Activated T-cell treated with anti-CD3 and anti-CD28 coated beads, Interleukin-2, amount 50 U/mL, for 4 hours (primary cell): Measurements from ENCODE around the gene OSTN. TPM values are rescaled to one million over a fixed set of nuclear protein-coding genes. Genes with fewer than 3 reads are reported as not detected.
A peak's percentile ranks its signal among the peaks of the same experiment; 100 is the strongest.

Experiments
- ATAC-seq, 2 donors: fragments of 200-7000 bp; cut with Tn5 transposase; one replicate each; pipeline ENCODE4 v1.10.0; 2021
- DNase-seq: peaks from one replicate; pipeline ENCODE4 v3.0.0-alpha.2; 2020
- H3K27me3 Mint-ChIP-seq: one replicate; pipeline ENCODE4 v1.8.0; 2021; ENCODE audit warnings: low read depth, mixed read lengths
- H3K36me3 Mint-ChIP-seq: one replicate; pipeline ENCODE4 v1.8.0; 2022; ENCODE audit warnings: mixed read lengths; ENCODE audit not compliant: insufficient read depth
- H3K4me1 Mint-ChIP-seq: one replicate; pipeline ENCODE4 v1.8.0; 2021; ENCODE audit warnings: low read depth, mixed read lengths
- H3K4me3 Mint-ChIP-seq: one replicate; pipeline ENCODE4 v1.8.0; 2021; ENCODE audit warnings: mild to moderate bottlenecking, moderate library complexity, mixed read lengths
- H3K9me3 Mint-ChIP-seq: one replicate; pipeline ENCODE4 v1.8.0; 2021; ENCODE audit warnings: mixed read lengths
- total RNA-seq, 3 donors: library from RNA; stranded (reverse); gene quantifications; one replicate each; pipeline ENCODE4 v1.2.1, GENCODE V29; 2021

OSTN gene
- total RNA-seq, 3 donors from 2014 or later, result not detected

GRCh38 chr3:191197761-191198306 is 1.2 kb upstream of the OSTN start:
- H3K4me3 Mint-ChIP-seq, result no peak overlapping the region

DNA sequence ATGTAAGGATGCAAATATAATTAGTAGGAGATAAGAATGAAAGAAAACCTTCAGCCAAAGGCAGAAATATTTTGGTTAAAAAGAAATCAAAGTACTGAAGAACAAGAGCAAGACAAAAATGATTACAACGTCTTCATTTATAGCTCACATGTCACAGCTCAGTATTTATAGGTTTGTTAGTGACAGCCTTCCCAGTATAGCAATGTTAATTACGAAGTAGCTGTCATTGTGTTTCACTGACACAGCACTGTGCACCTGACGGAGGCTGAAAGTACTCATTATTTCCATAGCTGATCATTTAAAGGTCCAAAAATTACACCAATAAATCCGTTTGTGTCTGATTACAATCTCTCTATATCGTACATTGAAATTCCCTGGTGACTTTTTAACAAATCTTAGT is 561 bp upstream of the OSTN start:
- Mint-ChIP-seq H3K9me3 (no peaks in the 10 kb centered on the region), H3K36me3 (no peaks in the 10 kb centered on the region), H3K4me1 (no peaks in the 10 kb centered on the region), H3K27me3 (no peaks in the 10 kb centered on the region), H3K4me3 (no peak overlapping the region)
- ATAC-seq (no peak), DNase-seq (no peak)

More at GRCh38 chr3:191197761-191198306, 1.2 kb upstream of the OSTN start:
- ATAC-seq (no peak), DNase-seq (no peak)
- Mint-ChIP-seq H3K36me3 (no peaks in the 10 kb centered on the region), H3K9me3 (no peaks in the 10 kb centered on the region), H3K27me3 (no peaks in the 10 kb centered on the region), H3K4me1 (no peaks in the 10 kb centered on the region)

DNA sequence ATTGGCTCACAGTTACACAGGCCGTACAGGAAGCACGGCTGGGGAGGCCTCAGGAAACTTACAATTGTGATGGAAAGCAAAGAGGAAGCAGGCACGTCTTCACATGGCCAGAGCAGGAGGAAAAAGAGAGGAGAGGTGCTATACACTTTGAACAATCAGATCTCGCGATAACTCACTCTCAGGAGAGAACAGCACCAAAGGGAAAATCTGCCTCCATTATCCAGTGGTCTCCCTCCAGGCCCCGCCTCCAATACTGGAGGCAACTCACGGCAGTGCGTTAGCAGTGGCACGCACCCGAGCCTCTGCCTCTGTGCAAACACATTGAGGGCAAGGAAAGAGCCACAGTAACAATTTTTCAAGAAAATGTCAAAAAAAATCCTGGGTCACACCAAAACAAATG is 11.0 kb downstream of the OSTN start:
- H3K4me1 Mint-ChIP-seq, result no peaks in the 10 kb centered on the region
- DNase-seq, result no peak
- H3K9me3 Mint-ChIP-seq, result no peaks in the 10 kb centered on the region
- H3K27me3 Mint-ChIP-seq, result no peaks in the 10 kb centered on the region
- H3K4me3 Mint-ChIP-seq, result no peak overlapping the region
- no peaks in the 10 kb centered on the region for H3K36me3 Mint-ChIP-seq
- ATAC-seq, result no peak

DNA sequence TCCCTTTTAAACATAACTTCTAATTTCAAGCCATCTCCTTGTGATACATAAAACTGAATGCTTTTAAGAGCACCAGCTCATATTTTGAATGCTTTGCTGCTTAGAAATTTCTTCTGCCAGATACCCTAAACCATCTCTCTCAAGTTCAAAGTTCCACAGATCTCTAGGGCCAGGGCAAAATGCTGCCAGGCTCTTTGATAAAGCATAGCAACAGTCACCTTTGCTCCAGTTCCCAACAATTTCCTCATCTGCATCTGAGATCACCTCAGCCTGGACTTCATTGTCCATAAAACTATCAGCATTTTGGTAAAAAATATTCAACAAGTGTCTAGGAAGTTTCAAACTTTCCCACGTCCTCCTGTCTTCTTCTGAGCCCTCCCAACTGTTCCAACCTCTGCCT is 17.5 kb downstream of the OSTN start:
- H3K9me3 Mint-ChIP-seq, result peaks cover 6% of the 10 kb centered on the region
- ATAC-seq, result no peak
- no peak overlapping the region for H3K4me3 Mint-ChIP-seq
- H3K4me1 Mint-ChIP-seq, result no peaks in the 10 kb centered on the region
- no peak for DNase-seq
- no peaks in the 10 kb centered on the region for H3K36me3 Mint-ChIP-seq
- H3K27me3 Mint-ChIP-seq, result no peaks in the 10 kb centered on the region

DNA sequence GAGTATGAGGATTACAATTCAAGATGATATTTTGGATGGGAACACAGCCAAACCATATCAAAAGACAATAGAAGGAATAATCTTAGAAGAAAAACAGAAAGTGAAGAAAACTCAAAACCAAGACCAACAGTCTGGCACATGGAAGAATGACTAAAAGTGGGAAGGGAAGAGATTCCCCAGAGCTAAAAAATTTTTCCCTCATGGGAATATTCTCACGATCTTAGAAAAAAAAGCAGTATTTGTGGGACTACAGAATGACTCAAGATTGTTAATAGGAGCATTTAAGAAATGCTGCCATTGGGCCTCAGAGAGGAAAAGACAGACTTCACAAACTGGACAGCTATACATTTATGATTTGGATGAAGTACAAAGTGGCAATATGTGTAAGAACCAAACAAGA is 18.3 kb downstream of the OSTN start:
- no peak for DNase-seq
- H3K36me3 Mint-ChIP-seq, result no peaks in the 10 kb centered on the region
- H3K4me1 Mint-ChIP-seq, result no peaks in the 10 kb centered on the region
- no peak overlapping the region for H3K4me3 Mint-ChIP-seq
- no peak for ATAC-seq
- no peaks in the 10 kb centered on the region for H3K27me3 Mint-ChIP-seq
- H3K9me3 Mint-ChIP-seq, result peaks cover 6% of the 10 kb centered on the region

DNA sequence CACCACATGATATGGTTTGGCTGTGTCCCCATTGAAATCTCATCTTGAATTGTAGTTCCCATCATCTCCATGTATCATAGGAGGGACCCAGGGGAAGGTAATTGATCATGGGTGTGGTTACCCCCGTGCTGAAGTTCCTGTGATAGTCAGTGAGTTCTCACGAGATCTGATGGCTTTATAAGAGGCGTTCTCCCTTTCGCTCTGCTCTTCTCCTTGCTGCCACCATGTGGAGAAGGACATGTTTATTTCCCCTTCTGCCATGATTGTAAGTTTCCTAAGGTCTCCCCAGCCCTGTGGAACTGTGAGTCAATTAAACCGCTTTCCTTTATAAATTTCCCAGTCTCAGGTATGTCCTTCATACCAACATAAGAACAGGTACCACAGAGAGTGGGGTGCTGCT is 21.9 kb downstream of the OSTN start:
- no peak for DNase-seq
- Mint-ChIP-seq H3K4me3 (no peak overlapping the region), H3K36me3 (no peaks in the 10 kb centered on the region), H3K9me3 (peaks cover 6% of the 10 kb centered on the region), H3K27me3 (no peaks in the 10 kb centered on the region), H3K4me1 (no peaks in the 10 kb centered on the region)
- no peak for ATAC-seq

GRCh38 chr3:191221638-191222037 is 22.6 kb downstream of the OSTN start:
- DNase-seq (no peak), ATAC-seq (no peak)
- H3K4me1 Mint-ChIP-seq, result no peaks in the 10 kb centered on the region
- H3K27me3 Mint-ChIP-seq, result no peaks in the 10 kb centered on the region
- peaks cover 6% of the 10 kb centered on the region for H3K9me3 Mint-ChIP-seq
- H3K4me3 Mint-ChIP-seq, result no peak overlapping the region
- no peaks in the 10 kb centered on the region for H3K36me3 Mint-ChIP-seq

- no peak for ATAC-seq
- H3K9me3 Mint-ChIP-seq, result no peaks in the 10 kb centered on the region
- H3K4me1 Mint-ChIP-seq, result no peaks in the 10 kb centered on the region
- DNase-seq, result no peak
- no peaks in the 10 kb centered on the region for H3K27me3 Mint-ChIP-seq
- H3K36me3 Mint-ChIP-seq, result no peaks in the 10 kb centered on the region
- H3K4me3 Mint-ChIP-seq, result no peak overlapping the region
These were observed 28.5 kb downstream of the OSTN start for GRCh38 chr3:191227541-191227940.

DNA sequence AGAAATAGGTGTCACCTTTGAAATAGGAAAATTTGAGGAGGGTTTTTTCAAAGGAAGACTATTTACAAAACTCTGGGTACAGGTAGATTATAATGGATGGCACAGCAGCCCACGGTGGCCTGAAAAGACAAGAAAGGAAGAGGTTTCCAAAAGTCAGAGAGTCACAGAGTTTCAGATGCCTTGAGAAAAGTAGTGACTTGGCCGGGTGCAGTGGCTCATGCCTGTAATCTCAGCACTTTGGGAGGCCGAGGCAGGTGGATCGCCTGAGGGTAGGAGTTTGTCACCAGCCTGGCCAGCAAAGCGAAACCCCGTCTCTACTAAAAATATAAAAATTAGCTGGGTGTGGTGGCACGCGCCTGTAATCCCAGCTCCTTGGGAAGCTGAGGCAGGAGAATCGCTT is 35.2 kb downstream of the OSTN start:
- Mint-ChIP-seq H3K4me1 (no peaks in the 10 kb centered on the region), H3K9me3 (no peaks in the 10 kb centered on the region), H3K36me3 (no peaks in the 10 kb centered on the region), H3K27me3 (no peaks in the 10 kb centered on the region), H3K4me3 (no peak overlapping the region)
- no peak for DNase-seq
- no peak for ATAC-seq

DNA sequence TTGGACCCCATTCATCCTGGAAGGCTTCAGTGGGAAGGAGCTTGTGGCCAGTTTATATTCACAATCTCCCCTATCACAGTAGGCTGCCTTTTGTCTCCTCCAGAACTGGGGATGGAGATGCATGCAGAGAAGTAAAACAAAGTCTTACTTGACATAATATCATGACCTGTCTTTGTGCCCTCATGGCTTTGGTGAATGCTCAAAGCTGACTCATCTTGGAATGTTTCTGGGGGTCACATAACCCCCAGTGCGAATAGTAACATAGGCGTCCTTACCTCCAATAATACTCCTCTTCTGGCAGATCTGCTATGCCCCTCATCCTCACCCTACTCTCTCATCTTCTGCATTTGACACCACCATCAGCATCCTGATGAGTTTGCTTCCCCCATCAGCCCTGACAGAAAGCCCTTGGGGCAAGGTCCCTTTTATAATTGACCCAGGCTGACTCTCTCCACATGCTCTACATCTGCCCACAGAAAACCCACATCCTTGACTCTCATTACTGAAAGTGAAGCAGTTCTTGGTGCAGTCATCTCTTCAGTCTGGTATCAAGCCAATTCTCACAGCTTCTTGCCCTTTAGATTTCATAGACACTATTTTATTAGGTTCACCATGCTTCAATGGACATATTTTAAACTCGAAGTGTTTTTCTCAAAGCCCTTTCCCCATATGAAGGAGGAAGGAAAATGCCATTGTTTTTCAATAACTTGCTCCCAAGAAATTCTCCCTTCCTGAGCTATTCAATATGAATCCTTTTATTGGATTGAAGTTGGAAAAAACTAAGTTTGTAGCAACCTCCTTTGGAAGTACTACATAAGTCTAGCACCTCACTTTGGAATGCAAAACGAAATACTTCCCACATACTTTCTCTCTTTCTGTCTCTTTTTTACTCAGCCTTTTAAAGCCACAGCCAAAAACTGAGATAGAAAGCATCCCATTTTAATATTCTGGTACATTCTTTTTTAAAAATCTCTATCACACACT is 36.6 kb downstream of the OSTN start:
- Mint-ChIP-seq H3K36me3 (no peaks in the 10 kb centered on the region), H3K27me3 (no peaks in the 10 kb centered on the region), H3K4me1 (no peaks in the 10 kb centered on the region), H3K9me3 (no peaks in the 10 kb centered on the region), H3K4me3 (no peak overlapping the region)
- DNase-seq (no peak), ATAC-seq (peak in 1 of 2 donors; percentile 7)

GRCh38 chr3:191236646-191237045 is 37.6 kb downstream of the OSTN start:
- ATAC-seq (no peak), DNase-seq (no peak)
- Mint-ChIP-seq H3K27me3 (no peaks in the 10 kb centered on the region), H3K4me1 (no peaks in the 10 kb centered on the region), H3K9me3 (no peaks in the 10 kb centered on the region), H3K4me3 (no peak overlapping the region), H3K36me3 (no peaks in the 10 kb centered on the region)

GRCh38 chr3:191237047-191237882 is 38.2 kb downstream of the OSTN start:
- Mint-ChIP-seq H3K4me3 (no peak overlapping the region), H3K36me3 (no peaks in the 10 kb centered on the region), H3K4me1 (no peaks in the 10 kb centered on the region), H3K27me3 (no peaks in the 10 kb centered on the region), H3K9me3 (no peaks in the 10 kb centered on the region)
- no peak for ATAC-seq
- DNase-seq, result no peak

DNA sequence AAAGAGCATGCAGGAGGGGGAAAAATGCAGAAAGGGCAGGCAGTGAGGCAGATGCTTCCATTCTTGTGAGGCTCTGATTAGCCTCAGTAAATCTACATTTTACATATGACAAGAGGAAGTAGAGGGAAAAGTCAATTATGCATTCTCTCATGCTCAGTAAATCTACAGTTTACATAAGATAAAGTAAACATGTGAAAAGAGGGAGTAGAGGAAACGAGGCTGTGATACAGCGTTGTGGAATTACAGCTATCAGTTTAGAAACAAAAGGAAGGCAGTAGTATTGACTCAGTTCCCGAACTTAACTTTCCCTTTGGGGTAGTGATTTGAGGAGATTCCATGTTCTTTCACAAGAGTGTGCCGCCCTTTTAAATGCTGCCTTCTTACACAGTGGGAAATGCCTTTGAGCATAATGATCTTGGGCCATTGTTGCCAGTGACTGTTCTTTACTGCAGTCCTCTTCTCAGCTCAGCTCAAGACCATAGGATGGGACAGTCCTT is 39.3 kb downstream of the OSTN start:
- H3K4me3 Mint-ChIP-seq, result no peak overlapping the region
- no peak for ATAC-seq
- no peaks in the 10 kb centered on the region for H3K9me3 Mint-ChIP-seq
- DNase-seq, result no peak
- no peaks in the 10 kb centered on the region for H3K36me3 Mint-ChIP-seq
- no peaks in the 10 kb centered on the region for H3K4me1 Mint-ChIP-seq
- no peaks in the 10 kb centered on the region for H3K27me3 Mint-ChIP-seq

DNA sequence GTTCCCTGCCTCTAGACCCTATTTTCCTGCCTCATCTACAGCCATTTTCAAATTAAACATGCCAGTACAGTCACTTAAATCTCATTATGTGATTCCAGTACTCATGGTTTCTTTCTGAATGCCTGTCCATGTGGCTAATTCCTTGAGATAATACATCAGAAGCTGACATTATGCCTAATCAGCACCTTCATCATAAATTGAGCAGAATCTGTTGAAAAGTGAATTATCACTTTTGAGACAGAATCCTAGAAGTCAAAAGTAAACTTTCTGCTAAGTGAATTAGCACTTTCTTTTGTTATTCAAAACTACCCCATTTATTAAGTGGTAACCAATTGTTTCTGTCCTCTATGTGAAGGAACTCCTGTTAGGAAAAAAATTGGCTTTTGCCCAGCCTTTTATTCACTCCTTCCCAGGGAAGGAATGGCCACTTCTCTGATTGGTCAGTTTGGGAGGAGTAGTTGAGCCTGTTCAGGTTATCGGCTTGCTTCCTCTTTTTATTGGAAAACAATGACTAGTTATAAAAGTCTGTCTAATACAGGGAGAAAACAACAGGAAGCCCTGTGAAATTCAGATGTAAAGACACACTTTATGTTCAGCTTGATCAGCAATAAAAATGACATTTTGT is 40.5 kb downstream of the OSTN start:
- no peak overlapping the region for H3K4me3 Mint-ChIP-seq
- H3K27me3 Mint-ChIP-seq, result no peaks in the 10 kb centered on the region
- DNase-seq, result no peak
- ATAC-seq, result no peak
- H3K36me3 Mint-ChIP-seq, result no peaks in the 10 kb centered on the region
- no peaks in the 10 kb centered on the region for H3K4me1 Mint-ChIP-seq
- H3K9me3 Mint-ChIP-seq, result no peaks in the 10 kb centered on the region
